ENCODE data around the gene ANO9. TPM values are rescaled to one million over a fixed set of nuclear protein-coding genes. Genes with fewer than 3 reads are reported as not detected.

The ANO9 gene
- total RNA-seq, 1 donor, result not detected

DNA sequence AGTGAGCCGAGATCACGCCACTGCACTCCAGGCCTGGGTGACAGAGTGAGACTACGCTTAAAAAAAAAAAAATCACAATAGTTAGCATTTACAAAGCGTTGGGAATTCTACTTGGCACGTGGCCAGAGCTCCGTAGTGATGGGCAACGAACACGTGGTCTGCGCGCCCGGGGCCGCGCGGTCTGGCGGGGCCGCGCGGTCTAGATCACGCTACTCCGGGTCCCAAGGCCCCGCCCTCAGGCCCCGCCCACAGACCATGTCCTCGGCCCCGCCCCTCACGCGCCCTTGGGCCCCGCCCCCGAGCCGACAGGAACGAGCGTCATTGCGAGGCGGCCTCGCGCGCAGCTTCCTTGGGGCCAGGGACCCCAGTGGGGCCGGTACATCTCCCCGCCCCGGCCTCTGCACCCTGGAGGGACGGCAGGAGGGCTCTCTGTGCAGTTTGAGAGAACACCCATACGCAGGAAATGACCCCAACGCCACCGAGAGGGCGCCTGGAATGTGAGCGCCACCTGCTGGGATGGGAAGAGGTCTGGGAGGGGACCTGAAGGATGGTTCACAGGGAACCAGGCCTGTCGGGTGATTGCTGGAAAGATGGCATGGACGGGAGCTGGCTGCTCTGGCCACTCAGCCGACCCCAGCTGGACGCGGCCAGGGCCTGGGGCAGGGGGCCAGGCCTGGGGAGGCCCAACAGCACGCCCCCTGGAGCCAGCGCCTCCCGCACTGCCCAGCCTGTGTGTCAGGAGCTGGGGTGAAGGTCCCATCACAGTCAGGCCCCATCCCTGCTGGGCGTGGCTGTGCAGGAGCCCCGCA lies 6.3 kb upstream of the ANO9 start:
- Histone ChIP-seq H3K36me3 (ENCODE audit: insufficient read depth, low read length) (peaks cover 3% of the 10 kb centered on the region), H3K27me3 (ENCODE audit: insufficient read depth, low read length) (peaks cover 5% of the 10 kb centered on the region), H3K4me1 (ENCODE audit: insufficient read depth, low read length) (peaks cover 25% of the 10 kb centered on the region), H3K4me2 (ENCODE audit: insufficient read depth, low read length) (peak overlapping the region; percentile 74), H3K4me3 (ENCODE audit: insufficient read depth, low read length) (peak overlapping the region; percentile 87), H3K9me3 (ENCODE audit: low read depth, low read length) (no peaks in the 10 kb centered on the region), H3K27ac (ENCODE audit: low read depth, low read length) (peak overlapping the region; percentile 78), H4K20me1 (ENCODE audit: insufficient read depth, low read length) (peaks cover 19% of the 10 kb centered on the region), H3K79me2 (ENCODE audit: insufficient read depth, low read length) (peaks cover 37% of the 10 kb centered on the region), H2AFZ (ENCODE audit: low read length) (peak overlapping the region; percentile 90)
- DNase-seq (ENCODE audit: insufficient read length, low spot score, missing footprints), result peak; percentile 99
- TF ChIP-seq, protein P1, sequence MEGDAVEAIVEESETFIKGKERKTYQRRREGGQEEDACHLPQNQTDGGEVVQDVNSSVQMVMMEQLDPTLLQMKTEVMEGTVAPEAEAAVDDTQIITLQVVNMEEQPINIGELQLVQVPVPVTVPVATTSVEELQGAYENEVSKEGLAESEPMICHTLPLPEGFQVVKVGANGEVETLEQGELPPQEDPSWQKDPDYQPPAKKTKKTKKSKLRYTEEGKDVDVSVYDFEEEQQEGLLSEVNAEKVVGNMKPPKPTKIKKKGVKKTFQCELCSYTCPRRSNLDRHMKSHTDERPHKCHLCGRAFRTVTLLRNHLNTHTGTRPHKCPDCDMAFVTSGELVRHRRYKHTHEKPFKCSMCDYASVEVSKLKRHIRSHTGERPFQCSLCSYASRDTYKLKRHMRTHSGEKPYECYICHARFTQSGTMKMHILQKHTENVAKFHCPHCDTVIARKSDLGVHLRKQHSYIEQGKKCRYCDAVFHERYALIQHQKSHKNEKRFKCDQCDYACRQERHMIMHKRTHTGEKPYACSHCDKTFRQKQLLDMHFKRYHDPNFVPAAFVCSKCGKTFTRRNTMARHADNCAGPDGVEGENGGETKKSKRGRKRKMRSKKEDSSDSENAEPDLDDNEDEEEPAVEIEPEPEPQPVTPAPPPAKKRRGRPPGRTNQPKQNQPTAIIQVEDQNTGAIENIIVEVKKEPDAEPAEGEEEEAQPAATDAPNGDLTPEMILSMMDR (IDR thresholded peaks at IDR 0.05; ENCODE audit: extremely low read depth, low read depth, low read length), result peak; percentile 81

DNA sequence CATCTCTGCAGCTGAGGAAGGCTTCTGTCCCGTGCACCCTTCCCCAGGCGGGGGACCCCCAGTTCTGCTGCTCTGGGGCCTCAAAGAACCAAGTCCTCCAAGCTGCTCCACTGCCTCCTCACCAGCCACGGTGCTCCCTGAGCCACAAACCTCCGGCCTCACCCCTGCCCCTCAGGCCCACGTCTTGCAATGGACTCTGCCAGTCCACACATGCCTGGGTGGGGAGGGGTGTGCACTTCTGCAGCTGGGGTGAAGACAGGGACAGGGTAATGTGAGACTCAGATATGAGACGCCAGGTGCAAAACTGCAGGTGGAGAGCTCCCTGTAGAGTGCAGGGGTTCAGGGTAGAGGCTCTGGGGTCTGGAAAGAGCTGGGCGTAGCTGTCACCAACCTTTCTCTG lies 5.1 kb upstream of the ANO9 start:
- H2AFZ ChIP-seq (ENCODE audit: low read length), result no peak overlapping the region
- H3K4me1 ChIP-seq (ENCODE audit: insufficient read depth, low read length), result peaks cover 25% of the 10 kb centered on the region
- TF ChIP-seq, protein P1 (IDR thresholded peaks at IDR 0.05; ENCODE audit: extremely low read depth, low read depth, low read length), result no peak
- no peak overlapping the region for H3K4me2 ChIP-seq (ENCODE audit: insufficient read depth, low read length)
- no peaks in the 10 kb centered on the region for H3K36me3 ChIP-seq (ENCODE audit: insufficient read depth, low read length)
- H3K9me3 ChIP-seq (ENCODE audit: low read depth, low read length), result no peaks in the 10 kb centered on the region
- peaks cover 10% of the 10 kb centered on the region for H4K20me1 ChIP-seq (ENCODE audit: insufficient read depth, low read length)
- no peak overlapping the region for H3K4me3 ChIP-seq (ENCODE audit: insufficient read depth, low read length)
- H3K27ac ChIP-seq (ENCODE audit: low read depth, low read length), result no peak overlapping the region
- peak; percentile 47 for DNase-seq (ENCODE audit: insufficient read length, low spot score, missing footprints)
- peaks cover 9% of the 10 kb centered on the region for H3K27me3 ChIP-seq (ENCODE audit: insufficient read depth, low read length)
- H3K79me2 ChIP-seq (ENCODE audit: insufficient read depth, low read length), result peaks cover 26% of the 10 kb centered on the region

DNA sequence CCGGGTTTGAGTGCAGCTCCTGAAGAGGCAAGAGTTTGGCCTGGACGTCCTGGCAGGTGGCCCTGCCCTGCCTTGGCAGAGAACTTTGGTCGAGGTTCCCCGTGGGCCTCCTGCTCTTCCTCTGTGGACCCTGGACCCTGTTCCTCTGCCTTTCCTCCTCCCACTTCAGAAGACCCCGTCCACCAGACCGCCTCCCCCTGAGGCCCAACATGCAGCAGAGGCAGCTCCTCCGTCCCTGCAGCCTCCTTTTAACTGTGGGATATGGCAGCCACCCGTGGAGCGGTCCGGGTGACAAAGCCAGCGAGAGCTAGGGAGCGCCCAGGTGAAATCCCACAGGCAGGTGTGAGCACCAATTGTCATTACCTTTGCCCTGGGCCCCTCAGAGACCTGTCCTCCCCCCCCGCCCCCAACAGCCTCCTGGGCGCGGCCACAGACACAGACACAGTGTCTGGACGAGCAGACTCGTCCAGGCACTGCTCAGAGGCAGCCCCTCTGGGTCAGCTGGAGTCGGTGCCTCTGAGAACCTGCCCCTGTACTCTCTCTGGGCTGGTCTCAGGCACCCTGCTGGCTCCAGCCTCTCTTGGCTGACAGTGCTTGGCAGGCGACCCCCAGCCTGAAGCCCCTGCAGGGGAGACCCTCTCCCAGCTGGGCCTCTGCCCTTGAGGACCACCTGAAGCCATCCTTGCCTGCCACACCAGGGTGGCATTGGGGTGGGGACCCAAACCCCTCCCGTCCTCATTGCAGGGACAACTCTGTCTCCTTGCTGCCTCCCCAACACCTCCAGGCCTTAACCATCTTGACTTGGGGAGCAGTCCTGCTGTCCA lies 4.2 kb upstream of the ANO9 start:
- Histone ChIP-seq H3K27me3 (ENCODE audit: insufficient read depth, low read length) (peaks cover 15% of the 10 kb centered on the region), H2AFZ (ENCODE audit: low read length) (no peak overlapping the region), H3K79me2 (ENCODE audit: insufficient read depth, low read length) (peaks cover 16% of the 10 kb centered on the region), H3K4me2 (ENCODE audit: insufficient read depth, low read length) (no peak overlapping the region), H3K27ac (ENCODE audit: low read depth, low read length) (no peak overlapping the region), H4K20me1 (ENCODE audit: insufficient read depth, low read length) (peaks cover 2% of the 10 kb centered on the region), H3K4me3 (ENCODE audit: insufficient read depth, low read length) (no peak overlapping the region), H3K4me1 (ENCODE audit: insufficient read depth, low read length) (peaks cover 19% of the 10 kb centered on the region), H3K9me3 (ENCODE audit: low read depth, low read length) (no peaks in the 10 kb centered on the region), H3K36me3 (ENCODE audit: insufficient read depth, low read length) (no peaks in the 10 kb centered on the region)
- TF ChIP-seq, protein P1 (IDR thresholded peaks at IDR 0.05; ENCODE audit: extremely low read depth, low read depth, low read length), result no peak
- peak; percentile 71 for DNase-seq (ENCODE audit: insufficient read length, low spot score, missing footprints)

Measured in osteoblast (primary cell).